Subcutaneous preadipocyte (primary cell): ENCODE results near the gene SYCE3. TPM values are rescaled to one million over a fixed set of nuclear protein-coding genes. Genes with fewer than 3 reads are reported as not detected.

Experiments used
- total RNA-seq: library from RNA; depleted of rRNA; stranded (reverse); fragments of >200 nt; gene quantifications from 2 replicates; pipeline ENCODE4 v1.2.3, GENCODE V29; 2012

SYCE3 gene
- not detected in 2 replicates for total RNA-seq

GRCh38 chr22:50562523-50563412 is at the start of gene SYCE3:
Gene SYCE3 (minus strand): TSS chr22:50562919. CDS start chr22:50556405, 6,514 bp downstream.

DNA sequence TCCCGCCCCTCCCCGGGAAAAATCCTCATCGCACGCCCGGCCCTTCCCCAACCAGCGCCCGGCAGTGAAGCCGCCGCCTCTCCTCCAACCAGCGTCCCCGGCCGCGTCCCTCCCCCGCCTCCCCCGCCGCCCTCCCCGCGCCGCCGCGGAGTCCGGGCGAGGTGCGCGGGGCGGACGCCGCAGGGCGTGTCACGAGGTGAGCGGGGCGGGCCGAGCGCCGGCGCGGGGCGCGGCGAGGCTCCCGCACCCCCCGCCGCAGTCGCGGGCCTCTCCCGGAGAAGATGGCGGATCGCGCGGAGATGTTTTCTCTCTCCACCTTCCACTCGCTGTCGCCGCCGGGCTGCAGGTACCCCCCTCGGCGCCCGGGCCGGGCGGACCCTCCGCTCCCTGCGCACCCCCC is 37.8 kb upstream of the SYCE3 start, which contains the start of gene MAPK8IP2:
TSS of gene MAPK8IP2 (plus strand) at position 256 of the 400 bp plus-strand sequence. CDS start at position 282, 26 bp downstream.

GRCh38 chr22:50582493-50583293 is 20.0 kb upstream of the SYCE3 start, which contains the start of gene CHKB:
Gene CHKB (minus strand): TSS chr22:50582849. CDS start chr22:50582781, 68 bp downstream.

GRCh38 chr22:50577987-50578775 is 15.5 kb upstream of the SYCE3 start, which contains the start of gene CPT1B:
Gene CPT1B (minus strand): TSS chr22:50578427. CDS start chr22:50577915, 512 bp downstream.

GRCh38 chr22:50545522-50546325 is 17.0 kb downstream of the SYCE3 start, which contains the start of gene KLHDC7B:
Gene KLHDC7B (plus strand): TSS chr22:50545899. CDS start chr22:50546244, 345 bp downstream.

GRCh38 chr22:50529897-50530579 is 32.7 kb downstream of the SYCE3 start, which contains the start of gene TYMP:
Gene TYMP (minus strand): TSS chr22:50530012. CDS start chr22:50529709, 303 bp downstream.

GRCh38 chr22:50525104-50525857 is 37.4 kb downstream of the SYCE3 start, which contains the start of gene SCO2:
Gene SCO2 (minus strand): TSS chr22:50525598. CDS start chr22:50524411, 1,187 bp downstream.

DNA sequence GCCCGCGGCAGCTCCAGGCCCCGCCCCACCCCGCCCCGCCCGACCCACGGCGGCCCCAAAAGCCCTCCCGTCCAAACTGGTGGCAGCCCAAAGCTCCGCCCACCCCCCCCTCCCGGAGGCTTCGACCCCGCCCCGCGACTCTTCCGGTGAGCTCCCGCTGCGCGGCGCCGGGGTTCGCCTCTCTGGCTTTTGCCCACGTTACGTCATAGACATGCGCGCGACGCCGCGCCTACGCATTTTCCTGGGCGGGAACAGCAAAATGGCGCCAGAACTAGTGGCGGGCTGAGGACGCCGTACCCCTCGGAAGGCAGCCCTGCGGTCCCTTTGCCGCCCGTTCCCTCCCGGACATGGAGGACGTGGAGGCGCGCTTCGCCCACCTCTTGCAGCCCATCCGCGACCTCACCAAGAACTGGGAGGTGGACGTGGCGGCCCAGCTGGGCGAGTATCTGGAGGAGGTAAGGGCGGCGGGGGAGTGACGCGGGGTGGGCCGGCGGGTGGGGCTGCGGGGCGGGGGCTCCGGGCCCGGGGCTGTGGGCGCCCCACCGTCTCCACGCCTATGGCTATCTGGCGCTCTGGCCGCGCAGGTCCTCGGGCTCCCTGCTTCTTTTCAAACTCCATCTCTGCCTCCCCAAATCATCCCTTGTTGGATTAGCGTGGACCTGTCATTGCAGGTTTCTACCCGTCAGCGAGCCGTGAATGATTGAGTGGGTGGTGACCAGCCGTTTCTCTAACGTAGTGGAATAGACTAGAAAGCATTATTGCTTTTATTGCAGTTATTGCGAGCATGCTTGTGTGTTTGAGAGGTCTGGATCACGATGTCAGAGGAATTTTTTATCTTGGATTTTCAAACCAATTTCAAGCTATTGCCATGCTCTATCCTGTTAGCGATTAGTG is 54.5 kb downstream of the SYCE3 start, which contains the start of gene NCAPH2:
TSS of gene NCAPH2 (plus strand) at position 234 of the 894 bp plus-strand sequence. CDS start at position 348, 114 bp downstream.

DNA sequence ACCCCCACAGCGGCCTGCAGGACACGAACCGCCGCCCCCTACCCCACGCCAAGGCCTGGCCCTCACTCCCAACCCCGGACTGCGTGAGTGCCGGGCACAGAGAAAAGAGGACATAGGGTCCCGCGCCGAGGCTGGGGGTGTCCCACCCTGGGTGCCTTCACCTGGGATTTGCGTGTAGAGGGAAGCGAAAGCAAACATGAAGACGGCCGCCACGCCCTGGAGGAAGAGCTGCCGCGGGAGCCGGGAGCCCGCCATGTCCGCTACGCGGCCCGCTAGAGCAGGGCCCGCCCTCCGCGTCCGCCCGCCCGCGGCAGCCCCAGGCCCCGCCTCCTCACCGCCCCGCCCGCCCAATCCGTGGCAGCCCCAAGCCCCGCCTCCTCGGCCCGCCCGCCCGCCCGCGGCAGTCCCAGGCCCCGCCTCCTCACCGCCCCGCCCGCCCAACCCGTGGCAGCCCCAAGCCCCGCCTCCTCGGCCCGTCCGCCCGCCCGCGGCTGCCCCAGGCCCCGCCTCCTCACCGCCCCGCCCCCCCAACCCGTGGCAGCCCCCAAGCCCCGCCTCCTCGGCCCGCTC is 55.2 kb downstream of the SYCE3 start, which contains the start of gene LMF2:
TSS of gene LMF2 (minus strand) at position 282 of the 570 bp plus-strand sequence. CDS start at position 255, 27 bp downstream.

Other genes with a start within 250 kb of the SYCE3 start
- gene DENND6B, start 235.9 kb downstream of the SYCE3 start, total RNA-seq, result 0.39 and 2.2 TPM in 2 replicates
- gene PPP6R2, start 219.6 kb downstream of the SYCE3 start, total RNA-seq, result 41.2 and 48.7 TPM in 2 replicates
- 63.6 and 76.8 TPM in 2 replicates for gene SBF1, start 87.9 kb downstream of the SYCE3 start, total RNA-seq
- gene ADM2, start 81.4 kb downstream of the SYCE3 start, total RNA-seq, result 0.39 and 2.2 TPM in 2 replicates
- 0.20 TPM in 1 of 2 replicates, not detected in the other for gene MIOX, start 76.1 kb downstream of the SYCE3 start, total RNA-seq
- gene LMF2, start 55.2 kb downstream of the SYCE3 start, total RNA-seq, result 32.3 and 36.9 TPM in 2 replicates
- gene NCAPH2, start 54.7 kb downstream of the SYCE3 start, total RNA-seq, result 35.3 and 49.5 TPM in 2 replicates
- gene SCO2, start 37.3 kb downstream of the SYCE3 start, total RNA-seq, result 2.7 and 5.1 TPM in 2 replicates
- gene TYMP, start 32.9 kb downstream of the SYCE3 start, total RNA-seq, result 24.2 and 45.9 TPM in 2 replicates
- not detected in 2 replicates for gene KLHDC7B, start 17.0 kb downstream of the SYCE3 start, total RNA-seq
- 0.73 and 1.2 TPM in 2 replicates for gene CPT1B, start 15.5 kb upstream of the SYCE3 start, total RNA-seq
- 22.5 and 25.4 TPM in 2 replicates for gene CHKB, start 19.9 kb upstream of the SYCE3 start, total RNA-seq
- 0.37 and 0.39 TPM in 2 replicates for gene MAPK8IP2, start 37.9 kb upstream of the SYCE3 start, total RNA-seq
- gene ARSA, start 65.2 kb upstream of the SYCE3 start, total RNA-seq, result 15.8 and 16.4 TPM in 2 replicates
- gene SHANK3, start 109.9 kb upstream of the SYCE3 start, total RNA-seq, result 0.73 and 2.2 TPM in 2 replicates
- not detected in 2 replicates for gene ACR, start 175.3 kb upstream of the SYCE3 start, total RNA-seq
- 8.1 and 17.4 TPM in 2 replicates for gene RABL2B, start 220.7 kb upstream of the SYCE3 start, total RNA-seq